Body of pancreas (tissue), 4 donors: ENCODE data around the gene KIF16B. TPM values are rescaled to one million over a fixed set of nuclear protein-coding genes. Genes with fewer than 3 reads are reported as not detected.
A peak's percentile ranks its signal among the peaks of the same experiment; 100 is the strongest.

ENCODE experiments used
- ATAC-seq: fragments of 150-250 bp; one replicate; pipeline ENCODE4 v1.9.1; 2016
- DNase-seq, 4 donors: peaks; one replicate each; pipeline ENCODE4 v3.0.0-alpha.2; 2019
- H3K27ac ChIP-seq, 4 donors: fragments of 200-600 bp; sonication (generic); 1 replicate in 3 of 4; 2 replicates in 1 of 4; pipeline versions ENCODE4 v1.5.1 to v1.6.1; 2016 to 2019; ENCODE audit warnings: mild to moderate bottlenecking in 1 of 4, mixed read lengths in 1 of 4, moderate library complexity in 1 of 4
- H3K27me3 ChIP-seq, 2 donors: fragments of 200-600 bp; sonication (generic); one replicate each; pipeline ENCODE4 v1.6.0; 2016; ENCODE audit warnings: mild to moderate bottlenecking in 1 of 2
- H3K36me3 ChIP-seq, 2 donors: fragments of 200-600 bp; sonication (generic); replicated peaks in 1 of 2; 2 replicates each; pipeline ENCODE4 v1.5.1; 2016; ENCODE audit warnings: low read depth in 2 of 2; ENCODE audit not compliant: insufficient read depth in 1 of 2
- H3K4me1 ChIP-seq: fragments of 200-600 bp; sonication (generic); one replicate; pipeline ENCODE4 v1.6.0; 2016
- H3K4me3 ChIP-seq, 2 donors: fragments of 200-600 bp; sonication (generic); 1 replicate in 1 of 2; 2 replicates in 1 of 2; pipeline ENCODE4 v1.5.1; 2016 to 2019
- H3K9me3 ChIP-seq, 3 donors: fragments of 200-600 bp; sonication (generic); 1 replicate in 2 of 3; 2 replicates in 1 of 3; pipeline ENCODE4 v1.5.1; 2016
- POLR2A ChIP-seq, 3 donors: fragments of 450-650 bp; IDR thresholded peaks; one replicate each; pipeline ENCODE4 v1.6.1; 2016; ENCODE audit warnings: antibody characterized with exemption in 3 of 3, mild to moderate bottlenecking in 2 of 3
- WGBS, 2 donors: methylation state at CpG; one replicate each; pipeline ENCODE4 v1.1.5; 2017; 5-methylcytosine and 5-hydroxymethylcytosine counted together
- intact Hi-C: fragments of 100-400 bp; cut with DNase I; formaldehyde crosslinking; loops from one replicate; pipeline ENCODE4 v1.15.1; 2023
- total RNA-seq, 2 donors: library from RNA; depleted of rRNA; stranded (reverse); fragments of >200 nt; gene quantifications; one replicate each; pipeline ENCODE4 v1.1.0, GENCODE V29; 2016
- TF ChIP-seq, protein P1 (sequence below), 7 experiments: fragments of 450-650 bp in 4 of 7; fragments of 200-600 bp in 3 of 7; sonication (generic) in 3 of 7; IDR thresholded peaks; one replicate each; pipeline ENCODE4 v1.5.1; 2016 to 2019; ENCODE audit warnings: antibody characterized with exemption in 7 of 7

Gene KIF16B
- total RNA-seq, 2 donors from 2014 or later, result 13.7 to 55.0 TPM

DNA sequence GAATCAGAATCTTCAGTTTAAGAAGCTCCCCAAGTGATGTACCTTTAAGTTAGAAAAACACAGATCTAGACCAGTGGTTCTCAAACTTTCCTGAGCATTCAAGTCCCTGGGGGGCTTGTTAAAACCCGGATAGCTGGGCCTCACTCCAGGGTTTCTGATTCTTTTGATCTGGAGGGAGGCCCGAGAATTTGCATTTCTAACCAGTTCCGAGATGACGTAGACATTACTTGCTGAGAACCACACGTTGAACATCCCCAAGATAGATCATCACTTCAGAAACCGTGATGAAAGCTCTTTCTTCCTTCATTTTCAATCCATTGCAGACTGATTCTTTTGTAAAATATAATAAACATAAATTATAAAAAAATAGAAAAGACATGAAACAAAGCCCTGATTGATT lies 40.7 kb upstream of the KIF16B start:
- Histone ChIP-seq H3K9me3 (no peaks in the 10 kb centered on the region), H3K36me3 (no peaks in the 10 kb centered on the region), H3K4me1 (peaks cover 5% of the 10 kb centered on the region), H3K27me3 (no peaks in the 10 kb centered on the region), H3K4me3 (no peak overlapping the region), H3K27ac (no peak overlapping the region)
- TF ChIP-seq, protein P1, sequence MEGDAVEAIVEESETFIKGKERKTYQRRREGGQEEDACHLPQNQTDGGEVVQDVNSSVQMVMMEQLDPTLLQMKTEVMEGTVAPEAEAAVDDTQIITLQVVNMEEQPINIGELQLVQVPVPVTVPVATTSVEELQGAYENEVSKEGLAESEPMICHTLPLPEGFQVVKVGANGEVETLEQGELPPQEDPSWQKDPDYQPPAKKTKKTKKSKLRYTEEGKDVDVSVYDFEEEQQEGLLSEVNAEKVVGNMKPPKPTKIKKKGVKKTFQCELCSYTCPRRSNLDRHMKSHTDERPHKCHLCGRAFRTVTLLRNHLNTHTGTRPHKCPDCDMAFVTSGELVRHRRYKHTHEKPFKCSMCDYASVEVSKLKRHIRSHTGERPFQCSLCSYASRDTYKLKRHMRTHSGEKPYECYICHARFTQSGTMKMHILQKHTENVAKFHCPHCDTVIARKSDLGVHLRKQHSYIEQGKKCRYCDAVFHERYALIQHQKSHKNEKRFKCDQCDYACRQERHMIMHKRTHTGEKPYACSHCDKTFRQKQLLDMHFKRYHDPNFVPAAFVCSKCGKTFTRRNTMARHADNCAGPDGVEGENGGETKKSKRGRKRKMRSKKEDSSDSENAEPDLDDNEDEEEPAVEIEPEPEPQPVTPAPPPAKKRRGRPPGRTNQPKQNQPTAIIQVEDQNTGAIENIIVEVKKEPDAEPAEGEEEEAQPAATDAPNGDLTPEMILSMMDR (IDR thresholded peaks at IDR 0.05), result no peak
- no peak for TF ChIP-seq POLR2A (IDR thresholded peaks at IDR 0.05)
- DNase-seq (no peak), ATAC-seq (no peak)
- 72 to 74% methylated on average over 6 of the region's 6 CpGs for WGBS, 2 donors
- intact Hi-C loops, result no loop called here

DNA sequence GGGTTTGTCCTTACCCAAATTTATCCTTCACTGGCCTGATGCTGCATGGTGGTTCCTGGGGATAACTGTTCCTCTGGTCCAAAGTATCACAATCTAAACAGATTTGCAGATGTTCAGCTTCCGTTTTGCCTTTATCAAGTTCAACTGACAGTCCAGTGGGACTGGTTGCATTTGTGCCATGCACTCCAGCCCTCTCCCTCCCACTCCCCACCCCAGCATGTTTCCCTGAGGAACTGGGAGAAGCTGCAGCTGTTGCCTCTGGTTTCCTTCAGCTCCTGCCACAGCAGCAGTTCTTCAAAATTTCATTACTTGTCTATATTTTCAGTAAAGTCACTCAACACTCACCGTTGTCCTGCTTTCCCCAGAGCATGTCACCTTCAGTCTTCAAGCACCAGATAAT lies 39.5 kb upstream of the KIF16B start:
- Histone ChIP-seq H3K36me3 (no peaks in the 10 kb centered on the region), H3K27me3 (no peaks in the 10 kb centered on the region), H3K4me1 (peaks cover 18% of the 10 kb centered on the region), H3K27ac (no peak overlapping the region), H3K9me3 (no peaks in the 10 kb centered on the region), H3K4me3 (no peak overlapping the region)
- intact Hi-C loops, result no loop called here
- no peak for ATAC-seq
- DNase-seq, result no peak
- no peak for TF ChIP-seq POLR2A (IDR thresholded peaks at IDR 0.05)
- TF ChIP-seq, protein P1 (IDR thresholded peaks at IDR 0.05), result no peak
- 34 to 43% methylated on average over 2 of the region's 2 CpGs for WGBS, 2 donors

DNA sequence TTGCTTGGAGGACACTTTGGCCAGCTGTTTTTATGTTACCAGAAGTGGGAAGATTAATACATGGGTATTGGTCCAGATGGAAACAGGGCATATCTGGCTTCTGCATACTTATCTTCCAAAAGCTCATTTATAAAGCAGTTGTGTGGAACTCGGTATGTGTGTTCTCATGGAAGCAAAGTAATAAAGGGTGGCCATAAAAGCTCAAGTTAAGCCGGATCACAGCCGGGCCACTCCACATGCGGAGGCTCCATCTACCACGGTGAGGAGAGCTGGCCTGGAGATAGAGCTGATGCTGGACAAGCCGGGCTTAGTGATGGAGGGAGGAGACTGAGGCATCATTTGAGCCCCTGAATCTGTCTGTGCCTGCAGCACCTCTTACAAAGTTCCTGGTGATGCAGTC lies 38.6 kb upstream of the KIF16B start:
- Histone ChIP-seq H3K4me3 (no peak overlapping the region), H3K27me3 (no peaks in the 10 kb centered on the region), H3K27ac (no peak overlapping the region), H3K9me3 (no peaks in the 10 kb centered on the region), H3K4me1 (peaks cover 24% of the 10 kb centered on the region), H3K36me3 (no peaks in the 10 kb centered on the region)
- 83 to 93% methylated on average over 6 of the region's 6 CpGs for WGBS, 2 donors
- TF ChIP-seq POLR2A (IDR thresholded peaks at IDR 0.05), result no peak
- TF ChIP-seq, protein P1 (IDR thresholded peaks at IDR 0.05), result no peak
- ATAC-seq, result no peak
- no peak for DNase-seq
- intact Hi-C loops, result no loop called here

DNA sequence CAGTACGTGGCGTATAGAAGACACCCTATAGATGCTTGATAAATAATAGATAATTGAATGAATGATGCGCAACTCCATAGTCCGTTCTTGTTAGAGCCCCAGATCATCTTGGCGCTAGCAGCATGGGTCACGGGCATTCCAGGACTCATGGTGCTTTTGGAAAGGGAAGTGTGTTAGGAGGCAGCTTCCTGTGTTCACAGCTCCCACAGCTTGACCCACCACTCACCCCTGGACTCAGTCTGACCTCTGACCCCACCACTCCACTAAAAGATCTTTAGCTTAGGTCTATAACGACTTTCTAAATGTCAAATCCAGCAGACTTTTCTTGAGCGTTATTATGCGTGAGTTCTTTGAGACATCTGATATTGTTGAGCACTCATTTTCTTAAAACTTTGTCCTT lies 35.8 kb upstream of the KIF16B start:
- Histone ChIP-seq H3K36me3 (no peaks in the 10 kb centered on the region), H3K27me3 (no peaks in the 10 kb centered on the region), H3K9me3 (no peaks in the 10 kb centered on the region), H3K27ac (peak overlapping the region in 1 of 4 donors; percentile 48), H3K4me1 (peaks cover 24% of the 10 kb centered on the region), H3K4me3 (no peak overlapping the region)
- ATAC-seq, result no peak
- WGBS, 2 donors, result 81 to 91% methylated on average over 8 to 9 of the region's 9 CpGs
- TF ChIP-seq, protein P1 (IDR thresholded peaks at IDR 0.05), result no peak
- no peak for TF ChIP-seq POLR2A (IDR thresholded peaks at IDR 0.05)
- DNase-seq, result no peak
- intact Hi-C loops, result no loop called here

DNA sequence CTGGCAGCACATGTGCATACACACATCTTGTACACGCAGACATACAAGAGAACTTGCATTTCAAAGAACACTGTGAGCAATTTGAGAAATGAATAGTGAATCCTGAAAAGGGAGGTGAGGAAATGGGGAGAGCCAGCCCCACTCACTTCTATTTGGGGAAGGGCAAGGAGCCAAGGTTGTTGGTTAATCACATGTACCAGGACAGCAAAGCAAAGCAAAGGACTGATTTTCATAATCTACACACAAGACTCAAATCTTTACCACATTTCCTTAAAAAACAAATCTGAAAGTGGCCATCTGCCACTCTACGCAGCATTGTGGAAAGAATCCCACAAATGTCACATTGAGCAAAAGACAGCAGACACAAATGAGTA lies 35.0 kb upstream of the KIF16B start:
- Histone ChIP-seq H3K4me3 (no peak overlapping the region), H3K36me3 (no peaks in the 10 kb centered on the region), H3K4me1 (peaks cover 24% of the 10 kb centered on the region), H3K9me3 (no peaks in the 10 kb centered on the region), H3K27me3 (no peaks in the 10 kb centered on the region), H3K27ac (peak overlapping the region; percentile 48 to 65 (median 54))
- DNase-seq (peak in 2 of 4 donors; percentile 22 to 39), ATAC-seq (peak; percentile 36)
- TF ChIP-seq POLR2A (IDR thresholded peaks at IDR 0.05), result no peak
- TF ChIP-seq, protein P1 (IDR thresholded peaks at IDR 0.05), result no peak
- WGBS, 2 donors, result 18 to 53% methylated on average over 2 of the region's 2 CpGs
- intact Hi-C loops, result no loop called here
